GM18867 (cell line): ENCODE results near the gene SLC36A2.

Source experiments
- ATAC-seq: cut with Tn5 transposase; IDR thresholded peaks from one replicate; pipeline ENCODE4 v1.9.1; 2021; ENCODE audit warnings: mild to moderate bottlenecking, moderate library complexity; ENCODE audit not compliant: unreplicated experiment

The SLC36A2 gene

GRCh38 chr5:151284392-151284967 lies 62.9 kb downstream of the SLC36A2 start:
- no peak for ATAC-seq

GRCh38 chr5:151283120-151283825 lies 64.1 kb downstream of the SLC36A2 start:
- ATAC-seq, result no peak

- no peak for ATAC-seq
Measured at GRCh38 chr5:151281001-151281639, 66.2 kb downstream of the SLC36A2 start.

- ATAC-seq, result no peak
Measured at GRCh38 chr5:151280443-151280842, 66.9 kb downstream of the SLC36A2 start.

GRCh38 chr5:151278845-151279244 lies 68.5 kb downstream of the SLC36A2 start:
- ATAC-seq, result no peak

GRCh38 chr5:151275803-151276202 lies 71.6 kb downstream of the SLC36A2 start:
- ATAC-seq, result no peak

- ATAC-seq, result no peak
Measured at GRCh38 chr5:151274666-151275065, 72.7 kb downstream of the SLC36A2 start.

- no peak for ATAC-seq
Measured at GRCh38 chr5:151271336-151271735, 76.0 kb downstream of the SLC36A2 start.

GRCh38 chr5:151270599-151270998 lies 76.8 kb downstream of the SLC36A2 start:
- ATAC-seq, result peak; percentile 85

- no peak for ATAC-seq
Measured at GRCh38 chr5:151267491-151268260, 79.7 kb downstream of the SLC36A2 start.
